Subcutaneous abdominal adipose tissue (tissue), 5 donors: ENCODE data around the gene MTIF3.

ENCODE experiments used
- H3K27ac ChIP-seq: one replicate; pipeline ENCODE4 v1.7.0; 2013; ENCODE audit warnings: low read depth, mild to moderate bottlenecking, inconsistent platforms, low read length, moderate library complexity
- H3K27me3 ChIP-seq, 5 donors: one replicate each; pipeline ENCODE4 v1.7.0; 2013; ENCODE audit warnings: low read length in 5 of 5, inconsistent platforms in 1 of 5; ENCODE audit not compliant: control insufficient read depth in 5 of 5, insufficient read depth in 4 of 5
- H3K36me3 ChIP-seq, 5 donors: one replicate each; pipeline ENCODE4 v1.7.0; 2013; ENCODE audit warnings: low read length in 5 of 5; ENCODE audit not compliant: control insufficient read depth in 5 of 5, insufficient read depth in 5 of 5
- H3K4me1 ChIP-seq, 5 donors: one replicate each; pipeline ENCODE4 v1.7.0; 2013; ENCODE audit warnings: low read length in 5 of 5, mild to moderate bottlenecking in 3 of 5, moderate library complexity in 1 of 5; ENCODE audit not compliant: control insufficient read depth in 5 of 5, insufficient read depth in 5 of 5
- H3K4me3 ChIP-seq, 5 donors: one replicate each; pipeline ENCODE4 v1.7.0; 2013; ENCODE audit warnings: low read length in 5 of 5, low read depth in 1 of 5
- H3K9ac ChIP-seq, 5 donors: one replicate each; pipeline ENCODE4 v1.7.0; 2013; ENCODE audit warnings: low read length in 5 of 5, mild to moderate bottlenecking in 4 of 5, moderate library complexity in 3 of 5
- H3K9me3 ChIP-seq, 5 donors: one replicate each; pipeline ENCODE4 v1.7.0; 2013; ENCODE audit warnings: low read length in 5 of 5; ENCODE audit not compliant: control insufficient read depth in 5 of 5
- donor health status: healthy.
- donor health status: healthy.
- donor health status: healthy.
- donor health status: healthy.
- donor health status: healthy.

Gene MTIF3

GRCh38 chr13:27421101-27421871, 29.1 kb downstream of the MTIF3 start:
- Histone ChIP-seq H3K27me3 (no peaks in the 10 kb centered on the region), H3K9ac (no peak overlapping the region), H3K4me3 (no peak overlapping the region), H3K9me3 (no peaks in the 10 kb centered on the region), H3K4me1 (peaks cover 13 to 25% (median 24%) of the 10 kb centered on the region in 5 donors), H3K27ac (no peak overlapping the region), H3K36me3 (no peaks in the 10 kb centered on the region)

GRCh38 chr13:27419328-27419727, 31.0 kb downstream of the MTIF3 start:
- no peaks in the 10 kb centered on the region for H3K27me3 ChIP-seq
- H3K4me1 ChIP-seq = peaks cover 0 to 24% (median 14%) of the 10 kb centered on the region in 5 donors
- no peak overlapping the region for H3K27ac ChIP-seq
- H3K4me3 ChIP-seq = no peak overlapping the region
- no peak overlapping the region for H3K9ac ChIP-seq
- no peaks in the 10 kb centered on the region for H3K36me3 ChIP-seq
- no peaks in the 10 kb centered on the region for H3K9me3 ChIP-seq

- Histone ChIP-seq H3K4me3 (no peak overlapping the region), H3K9me3 (no peaks in the 10 kb centered on the region), H3K9ac (no peak overlapping the region), H3K4me1 (peaks cover 0 to 17% (median 8%) of the 10 kb centered on the region in 5 donors), H3K36me3 (no peaks in the 10 kb centered on the region), H3K27me3 (no peaks in the 10 kb centered on the region), H3K27ac (no peak overlapping the region)
Measured at GRCh38 chr13:27415116-27415515, 35.2 kb downstream of the MTIF3 start.

- H3K36me3 ChIP-seq = no peaks in the 10 kb centered on the region
- H3K27me3 ChIP-seq = peaks cover 0 to 3% (median 0%) of the 10 kb centered on the region in 5 donors
- H3K9me3 ChIP-seq = peaks cover 0 to 2% (median 0%) of the 10 kb centered on the region in 5 donors
- H3K4me3 ChIP-seq = no peak overlapping the region
- peaks cover 0 to 17% (median 8%) of the 10 kb centered on the region in 5 donors for H3K4me1 ChIP-seq
- no peak overlapping the region for H3K27ac ChIP-seq
- no peak overlapping the region for H3K9ac ChIP-seq
Measured at GRCh38 chr13:27411341-27411740, 39.0 kb downstream of the MTIF3 start.

GRCh38 chr13:27409013-27409412, 41.4 kb downstream of the MTIF3 start:
- Histone ChIP-seq H3K36me3 (no peaks in the 10 kb centered on the region), H3K4me1 (peaks cover 0 to 6% (median under 1%) of the 10 kb centered on the region in 5 donors), H3K9ac (no peak overlapping the region), H3K27me3 (peaks cover 0 to 3% (median 0%) of the 10 kb centered on the region in 5 donors), H3K4me3 (no peak overlapping the region), H3K27ac (no peak overlapping the region), H3K9me3 (peaks cover 0 to 2% (median 0%) of the 10 kb centered on the region in 5 donors)

- Histone ChIP-seq H3K27me3 (peaks cover 0 to 3% (median 0%) of the 10 kb centered on the region in 5 donors), H3K27ac (no peak overlapping the region), H3K9ac (no peak overlapping the region), H3K36me3 (no peaks in the 10 kb centered on the region), H3K9me3 (peaks cover 0 to 2% (median 0%) of the 10 kb centered on the region in 5 donors), H3K4me3 (no peak overlapping the region), H3K4me1 (peaks cover 2 to 16% (median 10%) of the 10 kb centered on the region in 5 donors)
Measured at GRCh38 chr13:27408074-27408473, 42.3 kb downstream of the MTIF3 start.

- Histone ChIP-seq H3K36me3 (no peaks in the 10 kb centered on the region), H3K27me3 (peaks cover 0 to 3% (median 0%) of the 10 kb centered on the region in 5 donors), H3K9ac (no peak overlapping the region), H3K9me3 (peaks cover 0 to 2% (median 0%) of the 10 kb centered on the region in 5 donors), H3K4me1 (peaks cover 5 to 28% (median 20%) of the 10 kb centered on the region in 5 donors), H3K4me3 (no peak overlapping the region), H3K27ac (no peak overlapping the region)
Measured at GRCh38 chr13:27406178-27406939, 44.0 kb downstream of the MTIF3 start.

GRCh38 chr13:27405546-27406134, 44.7 kb downstream of the MTIF3 start:
- Histone ChIP-seq H3K9me3 (peaks cover 0 to 2% (median 0%) of the 10 kb centered on the region in 5 donors), H3K36me3 (no peaks in the 10 kb centered on the region), H3K4me3 (no peak overlapping the region), H3K27me3 (peaks cover 0 to 3% (median 0%) of the 10 kb centered on the region in 5 donors), H3K27ac (no peak overlapping the region), H3K9ac (no peak overlapping the region), H3K4me1 (peaks cover 5 to 31% (median 25%) of the 10 kb centered on the region in 5 donors)

GRCh38 chr13:27404680-27405079, 45.7 kb downstream of the MTIF3 start:
- no peak overlapping the region for H3K4me3 ChIP-seq
- peaks cover 0 to 3% (median 0%) of the 10 kb centered on the region in 5 donors for H3K27me3 ChIP-seq
- H3K9ac ChIP-seq = no peak overlapping the region
- H3K36me3 ChIP-seq = no peaks in the 10 kb centered on the region
- peaks cover 5 to 31% (median 25%) of the 10 kb centered on the region in 5 donors for H3K4me1 ChIP-seq
- peaks cover 0 to 2% (median 0%) of the 10 kb centered on the region in 5 donors for H3K9me3 ChIP-seq
- no peak overlapping the region for H3K27ac ChIP-seq
